Stimulated activated CD4-positive, alpha-beta T cell treated with anti-CD3 and anti-CD28 coated beads, TNF-alpha, amount 100 ng/mL, for 4 hours (primary cell): ENCODE results near the gene PPP1R1A.

Source experiments
- DNase-seq, 3 experiments: peaks; one replicate each; pipeline ENCODE4 v3.0.0-alpha.2; 2020; ENCODE audit warnings: low read depth in 3 of 3

PPP1R1A gene, protein sequence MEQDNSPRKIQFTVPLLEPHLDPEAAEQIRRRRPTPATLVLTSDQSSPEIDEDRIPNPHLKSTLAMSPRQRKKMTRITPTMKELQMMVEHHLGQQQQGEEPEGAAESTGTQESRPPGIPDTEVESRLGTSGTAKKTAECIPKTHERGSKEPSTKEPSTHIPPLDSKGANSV

DNA sequence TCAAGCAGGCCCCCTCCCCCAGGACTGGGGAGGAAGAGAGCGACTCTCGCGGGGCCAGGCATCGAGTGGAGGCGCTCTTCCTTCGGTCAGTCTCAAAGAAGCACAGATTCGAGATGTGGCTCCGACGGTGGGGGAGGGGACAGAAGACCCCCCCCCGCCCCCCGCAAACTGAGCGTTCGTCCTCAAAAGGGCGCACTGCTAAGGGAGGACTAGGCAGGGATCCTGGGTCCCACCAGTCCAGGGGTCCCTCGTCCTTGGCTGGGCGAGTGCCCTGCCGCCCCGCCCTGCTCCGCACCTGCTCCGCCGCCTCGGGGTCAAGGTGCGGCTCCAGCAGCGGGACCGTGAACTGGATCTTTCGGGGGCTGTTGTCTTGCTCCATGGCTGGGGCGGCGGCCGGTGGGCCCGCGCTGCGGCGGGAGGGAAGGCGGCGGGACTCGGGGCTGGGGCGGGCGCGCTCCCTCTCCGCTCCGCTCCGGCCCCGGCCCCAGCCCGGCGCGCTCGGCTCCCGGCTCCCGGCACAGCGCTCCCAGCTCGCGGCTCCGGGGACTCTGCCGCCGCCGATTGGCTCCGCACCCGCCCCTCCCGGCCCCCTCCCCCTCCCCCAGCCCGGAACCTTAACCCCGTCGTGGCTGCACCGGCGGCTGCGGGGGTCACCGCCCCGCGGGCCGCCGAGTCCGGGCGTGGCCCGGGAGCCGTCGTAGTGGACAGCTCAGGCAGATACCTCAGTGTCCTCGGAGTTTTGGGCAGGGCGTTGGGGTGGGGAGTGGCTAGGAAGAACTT lies at the start of gene PPP1R1A:
TSS of gene PPP1R1A (minus strand) at position 550 of the 780 bp plus-strand sequence. CDS start at position 379, 171 bp downstream.
- DNase-seq = no peak

DNA sequence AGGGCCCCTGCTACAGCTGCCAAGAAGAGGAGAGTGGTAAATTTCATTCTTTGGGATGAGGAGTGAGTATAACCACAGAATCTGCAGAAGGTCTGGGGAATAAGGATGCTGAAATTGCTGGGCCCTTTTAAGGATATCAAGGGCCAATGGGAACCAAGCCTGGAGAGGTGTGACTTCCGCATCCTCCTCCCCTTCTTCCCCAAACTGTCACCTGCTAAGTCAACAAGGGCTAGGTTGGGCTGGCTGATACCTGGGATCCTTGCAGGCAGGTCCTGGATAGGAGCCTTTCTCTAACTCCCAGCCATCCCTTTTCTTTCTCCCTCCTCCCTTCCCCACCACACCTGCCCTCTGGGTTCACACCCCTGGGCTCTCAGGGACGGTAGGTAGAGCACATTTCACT lies 46.3 kb upstream of the PPP1R1A start, which contains the start of gene LACRT:
TSS of gene LACRT (minus strand) at position 101 of the 400 bp plus-strand sequence. CDS start at position 47, 54 bp downstream.
- DNase-seq = no peak

DNA sequence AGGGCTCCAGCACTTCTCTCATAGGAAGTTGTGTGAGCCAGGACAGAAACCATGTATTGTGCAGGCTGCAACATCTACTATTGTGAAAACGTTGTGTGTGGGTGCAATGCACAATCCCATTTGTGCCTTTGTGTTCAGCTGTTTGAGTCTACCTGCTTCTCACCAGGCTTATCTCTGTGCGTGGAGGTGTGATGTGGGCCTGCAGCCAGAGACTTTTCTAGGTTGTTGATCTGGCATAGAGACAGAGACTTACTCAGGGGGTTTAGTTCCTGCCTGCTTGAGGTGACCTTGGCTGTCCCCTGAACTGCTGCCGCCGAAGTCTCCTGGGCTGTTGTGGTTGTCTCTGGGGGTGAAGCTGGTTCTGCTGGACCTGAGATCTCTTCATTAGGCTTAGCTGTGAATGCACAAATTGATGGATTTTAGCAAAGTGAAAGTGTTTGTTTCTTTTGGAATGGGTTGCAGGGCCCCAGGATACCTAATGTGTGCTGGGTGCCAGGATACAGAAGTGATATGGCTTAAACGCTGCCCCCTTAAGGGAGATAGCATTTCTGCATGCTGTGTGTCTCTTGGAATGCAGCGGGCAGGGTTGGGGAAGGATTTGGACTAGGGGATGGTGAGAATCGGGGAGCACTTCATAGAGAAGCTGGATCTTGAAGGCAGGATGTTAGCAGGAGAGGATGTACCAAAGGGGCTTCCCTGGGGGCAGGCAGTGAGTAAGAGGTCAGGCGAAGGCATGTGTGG lies 43.7 kb upstream of the PPP1R1A start:
- no peak for DNase-seq

DNA sequence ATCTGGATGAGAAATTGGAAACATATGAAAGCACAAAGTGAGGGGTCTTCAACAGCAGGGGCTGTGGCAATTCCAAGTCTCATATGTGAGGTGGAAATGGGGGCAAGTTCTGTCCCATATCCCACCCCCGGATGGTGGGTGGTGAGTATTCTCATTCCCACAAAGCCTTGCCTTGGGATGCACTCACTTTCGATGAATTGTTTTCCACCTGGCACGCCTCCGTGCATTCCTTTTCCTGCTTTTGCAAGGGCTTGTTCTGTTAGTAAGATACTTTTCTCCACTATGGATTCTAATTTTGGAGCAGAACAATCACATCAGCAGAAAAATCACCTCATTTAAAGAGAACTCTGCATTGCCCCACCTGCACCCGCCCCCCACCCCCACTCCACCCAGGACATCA lies 43.1 kb upstream of the PPP1R1A start:
- DNase-seq = no peak

DNA sequence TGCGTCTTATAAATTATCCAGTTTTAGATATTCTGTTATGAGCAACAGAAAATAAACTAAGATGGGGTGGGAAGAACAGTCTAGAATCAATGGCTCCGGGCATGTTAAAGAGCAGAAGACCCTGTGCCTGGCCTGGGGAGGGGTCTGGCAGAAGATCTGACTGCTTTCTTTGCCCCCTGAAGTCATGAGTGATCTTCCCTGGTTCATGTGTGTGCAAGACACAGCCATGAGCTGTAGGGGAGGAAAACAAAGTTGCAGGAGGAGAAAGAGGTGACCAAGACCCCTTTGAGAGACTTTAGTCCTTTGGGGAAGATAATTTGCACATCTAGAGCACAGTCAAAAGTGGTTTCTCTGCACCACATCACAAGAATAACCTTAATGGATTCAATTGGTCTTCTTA lies 41.5 kb upstream of the PPP1R1A start:
- no peak for DNase-seq

DNA sequence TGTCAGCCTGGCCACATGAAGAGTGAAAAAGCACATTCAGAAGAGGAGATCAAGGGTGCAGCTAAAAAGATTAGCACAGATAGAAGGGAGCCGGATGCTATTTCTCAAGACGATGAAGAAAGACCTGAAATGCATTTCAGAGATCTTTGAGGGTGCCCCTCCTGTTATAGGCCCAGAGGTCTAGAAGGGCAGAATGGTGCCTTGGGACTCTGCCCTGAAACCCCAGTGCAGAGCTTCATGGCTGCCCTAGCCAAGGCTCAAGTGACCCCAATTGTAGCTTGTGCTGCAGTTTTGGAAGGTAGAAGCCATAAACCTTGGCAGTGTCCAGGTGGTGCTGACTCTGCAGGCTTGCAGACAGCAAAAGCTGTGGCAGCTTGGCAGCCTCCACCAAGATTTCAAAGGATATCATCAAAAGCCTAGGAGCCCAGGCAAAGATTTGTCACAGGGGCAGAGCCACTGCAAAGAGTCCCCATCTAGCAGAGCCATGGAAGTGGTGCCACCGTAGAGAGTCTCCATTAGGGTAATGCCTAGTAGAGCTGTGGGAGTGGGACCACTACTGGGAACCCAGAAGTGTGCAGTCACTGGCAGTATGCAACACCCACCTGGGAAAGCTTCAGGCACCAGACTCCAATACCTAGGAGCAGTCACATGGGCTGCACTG lies 39.9 kb upstream of the PPP1R1A start:
- DNase-seq = no peak

DNA sequence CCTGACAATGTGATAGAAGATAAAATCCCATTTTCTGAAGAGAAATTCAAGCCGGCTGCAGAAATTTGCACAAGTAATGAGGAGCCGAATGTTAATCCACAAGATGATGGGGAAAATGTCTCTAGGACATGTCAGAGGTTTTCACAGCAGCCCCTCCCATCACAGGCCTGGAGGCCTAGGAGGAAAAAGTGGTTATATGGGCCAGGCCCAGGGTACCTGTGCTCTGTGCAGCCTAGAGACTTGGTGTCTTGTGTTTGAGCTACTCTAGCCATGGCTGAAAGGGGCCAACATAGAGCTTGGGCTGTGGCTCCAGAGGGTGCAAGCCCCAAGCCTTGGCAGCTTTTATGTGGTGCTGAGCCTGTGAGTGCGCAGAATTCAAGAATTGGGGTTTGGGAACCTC lies 38.8 kb upstream of the PPP1R1A start:
- DNase-seq = no peak

DNA sequence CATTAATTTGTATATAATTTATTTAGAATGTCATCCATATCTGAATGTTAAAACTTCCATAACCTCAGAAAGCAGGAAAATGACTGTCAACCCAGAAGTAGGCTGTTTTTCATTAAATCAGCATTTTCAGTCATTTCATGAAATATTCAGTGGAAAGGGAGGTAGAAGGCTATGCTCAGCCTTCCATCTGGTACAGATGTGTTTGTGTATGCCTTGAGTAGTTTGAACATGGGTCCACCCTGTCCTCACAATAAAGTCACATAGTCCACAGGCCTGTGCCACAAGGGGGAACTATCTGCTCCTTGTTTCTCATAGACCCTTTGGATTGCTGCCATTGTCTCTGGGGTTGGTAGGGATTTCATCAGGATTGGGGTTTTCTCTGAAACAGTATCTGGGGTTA lies 37.1 kb upstream of the PPP1R1A start:
- no peak for DNase-seq

DNA sequence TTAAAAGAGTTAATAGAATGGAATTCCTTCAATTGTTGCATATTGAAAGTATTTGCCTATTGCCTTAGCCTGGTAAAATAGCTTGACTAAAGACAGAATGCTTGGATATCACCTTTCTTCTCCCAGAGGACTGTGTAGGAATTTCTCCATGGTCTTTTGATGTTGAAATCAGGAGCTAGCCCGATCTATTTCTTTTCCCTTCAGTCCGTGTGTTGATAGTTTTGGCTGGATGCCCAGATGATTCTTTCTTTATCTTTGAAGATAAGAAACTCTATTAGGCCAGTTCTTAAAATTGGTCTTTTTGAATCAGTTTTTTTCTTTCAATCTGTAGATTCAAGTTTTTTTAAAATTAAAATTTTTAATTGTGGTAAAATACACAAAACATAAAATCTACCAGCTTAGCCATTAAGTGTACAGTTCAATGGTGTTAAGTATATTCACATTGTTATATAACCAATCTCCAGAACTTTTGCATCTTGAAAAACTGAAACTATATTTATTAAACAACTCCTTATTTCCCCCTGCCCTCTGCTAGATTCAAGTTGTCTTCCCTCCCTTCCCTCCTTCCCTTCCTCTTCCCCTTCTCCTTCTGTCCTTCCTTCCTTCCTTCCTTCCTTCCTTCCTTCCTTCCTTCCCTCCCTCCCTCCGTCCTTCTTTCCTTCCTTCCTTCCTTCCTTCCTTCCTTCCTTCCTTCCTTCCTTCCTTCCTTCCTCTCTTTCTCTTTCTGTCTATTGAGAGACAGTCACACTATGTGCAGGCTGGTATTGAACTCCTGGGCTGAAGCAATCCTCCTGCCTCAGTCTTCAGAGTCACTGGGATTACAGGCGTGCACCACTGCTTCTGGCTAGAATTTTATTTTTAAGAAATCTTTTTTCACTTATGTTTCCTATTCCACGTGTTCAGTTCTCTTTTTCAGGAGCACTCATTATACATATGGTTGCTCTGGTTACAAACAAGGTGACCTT lies 36.1 kb upstream of the PPP1R1A start:
- no peak for DNase-seq

DNA sequence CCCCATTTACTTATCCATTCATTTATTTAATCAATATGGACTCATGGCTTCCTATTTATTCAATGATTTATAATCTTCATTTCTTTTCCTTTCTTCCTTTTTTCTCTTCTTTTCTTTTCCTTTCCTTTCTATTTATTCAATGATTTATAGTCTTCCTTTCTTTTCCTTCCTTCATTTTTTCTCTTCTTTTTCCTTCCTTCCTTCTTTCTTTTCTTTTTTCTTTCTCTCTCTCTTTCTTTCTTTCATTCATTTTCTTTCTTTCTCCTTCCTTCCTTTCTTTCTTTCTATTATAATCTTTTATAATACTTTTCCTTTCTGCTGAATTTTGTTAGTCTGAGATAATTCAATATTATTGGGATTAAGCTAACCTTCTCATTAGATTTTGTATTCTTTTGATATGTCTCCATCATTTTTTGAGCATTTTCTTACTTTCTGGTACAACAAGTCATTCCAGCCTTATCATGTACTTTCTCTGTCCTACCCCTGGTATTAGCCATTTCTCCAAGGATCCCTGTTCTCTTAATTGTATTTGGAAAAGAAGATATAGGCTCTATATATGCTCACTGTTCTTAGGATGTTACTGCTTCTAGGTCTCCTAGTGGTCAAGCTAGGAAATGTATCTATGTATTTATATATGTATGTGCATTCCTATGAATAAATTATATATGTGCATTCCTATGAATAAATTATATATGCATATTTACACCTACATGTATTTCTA lies 34.2 kb upstream of the PPP1R1A start:
- DNase-seq = no peak

DNA sequence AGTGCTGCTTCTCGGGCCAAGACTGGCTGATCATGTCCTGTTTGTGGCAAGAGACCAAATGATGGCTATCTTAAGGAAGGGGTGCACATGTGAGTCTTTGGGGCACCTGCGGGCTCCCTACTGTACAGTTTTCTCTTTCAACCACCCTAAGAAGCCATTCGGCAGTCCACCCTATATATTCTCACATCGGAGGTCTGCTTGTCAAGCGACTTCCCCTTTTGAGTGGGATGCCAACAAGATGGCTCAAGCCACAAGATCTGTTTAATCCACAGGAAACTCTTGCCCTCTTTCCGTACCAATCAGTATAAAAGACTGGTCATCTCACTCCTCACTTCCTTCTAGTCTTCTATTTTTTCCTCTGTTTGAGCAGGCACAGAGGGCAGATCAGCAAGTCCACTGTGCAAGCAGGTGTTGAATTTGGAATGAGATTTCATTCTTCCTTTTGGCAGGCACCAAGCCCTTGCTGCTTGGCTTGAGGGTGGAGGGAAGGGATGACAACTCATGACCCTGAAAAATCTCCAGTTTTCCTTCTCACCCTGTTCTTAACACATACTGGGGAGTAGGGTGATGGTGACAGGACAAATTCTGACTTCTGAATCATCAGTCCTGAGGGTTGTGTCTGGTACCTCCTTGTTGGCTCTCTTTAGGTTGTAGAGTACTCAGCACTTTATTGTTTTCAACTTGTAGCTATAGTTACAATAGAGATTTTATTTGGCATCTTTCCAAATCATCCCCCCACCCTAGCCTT lies 28.6 kb upstream of the PPP1R1A start:
- no peak for DNase-seq

DNA sequence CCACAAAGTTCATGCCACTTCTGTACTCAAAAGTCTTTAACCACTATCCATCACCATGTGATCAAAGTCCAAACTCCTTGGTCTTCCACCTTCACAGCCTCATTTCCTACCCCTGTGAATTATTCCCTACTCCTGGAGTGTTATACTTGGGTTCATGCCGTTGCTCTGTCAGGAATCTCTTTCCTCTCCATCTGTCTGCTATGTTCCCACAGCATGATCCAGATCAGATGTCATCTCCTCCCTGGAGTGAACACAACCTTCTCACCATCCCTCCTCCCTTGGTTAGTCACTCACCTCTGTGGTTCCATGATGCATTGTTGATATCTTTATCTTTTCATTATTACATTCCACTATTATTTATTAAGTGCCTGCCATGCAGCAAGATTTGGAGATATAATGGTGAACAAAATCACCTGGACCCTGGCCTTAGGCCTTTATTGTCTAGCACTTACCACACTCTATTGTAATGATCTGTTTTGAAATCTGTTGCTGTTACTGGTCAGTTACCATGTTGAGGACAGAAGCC lies 23.8 kb upstream of the PPP1R1A start:
- DNase-seq = no peak

DNA sequence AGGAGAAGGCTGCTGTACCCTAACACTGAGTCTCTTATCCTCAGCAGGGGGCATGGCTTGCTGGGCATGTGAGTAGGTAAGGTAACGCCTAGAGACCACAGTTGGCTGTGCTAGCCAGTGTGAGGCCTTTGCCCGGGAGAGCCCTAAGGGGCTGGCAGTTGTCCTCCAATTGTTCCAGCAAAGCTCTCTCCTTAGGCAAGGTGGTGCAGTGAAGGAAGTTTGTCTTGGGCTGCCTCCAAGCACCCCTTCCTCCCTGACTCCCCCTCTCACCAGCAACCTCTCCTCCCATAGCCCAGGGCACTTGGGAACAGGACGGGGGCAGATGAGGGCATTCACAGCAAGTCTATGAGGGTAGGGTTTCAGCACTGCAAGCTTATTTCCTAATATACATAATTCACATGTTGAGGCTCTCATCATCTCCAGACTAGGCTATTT lies 23.3 kb upstream of the PPP1R1A start:
- DNase-seq = no peak

DNA sequence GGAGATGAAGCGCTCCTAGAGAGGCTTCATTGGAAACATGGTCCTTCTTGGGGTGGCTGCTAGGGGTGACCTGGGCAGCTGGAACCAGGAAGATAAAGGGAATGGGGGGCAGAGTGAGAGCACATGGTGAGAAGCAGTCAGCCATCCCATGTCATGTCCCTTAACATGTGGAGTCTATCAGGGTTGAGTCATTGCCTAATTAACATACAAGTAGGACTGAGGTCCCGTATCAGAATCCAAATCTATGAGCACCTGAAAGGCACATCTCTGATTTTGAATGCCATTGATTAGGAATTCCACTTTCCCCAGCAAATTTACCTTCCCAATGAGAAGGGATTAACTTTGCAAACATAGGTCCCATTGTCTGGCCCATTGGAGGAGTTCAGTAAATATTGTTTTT lies 20.3 kb upstream of the PPP1R1A start:
- DNase-seq = no peak

DNA sequence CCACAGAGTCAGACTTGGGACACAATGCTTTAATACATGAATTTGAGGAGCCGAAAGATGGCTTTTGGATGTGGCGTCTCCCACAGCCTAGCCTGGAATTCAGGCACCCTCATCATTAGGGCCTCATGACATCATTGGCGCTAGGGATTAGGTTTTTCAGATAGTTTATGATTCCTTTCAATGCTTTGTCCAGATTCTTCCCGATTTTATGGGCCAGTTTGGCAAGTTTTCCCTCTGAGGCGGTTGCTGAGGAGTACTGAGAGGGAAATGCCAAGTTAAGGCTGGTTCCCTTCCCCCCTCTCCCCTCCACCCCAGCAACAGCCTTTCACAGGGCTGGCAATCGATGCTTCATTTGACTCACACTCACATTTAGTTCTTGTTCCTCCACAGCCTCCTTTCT lies 19.7 kb upstream of the PPP1R1A start:
- DNase-seq = no peak

DNA sequence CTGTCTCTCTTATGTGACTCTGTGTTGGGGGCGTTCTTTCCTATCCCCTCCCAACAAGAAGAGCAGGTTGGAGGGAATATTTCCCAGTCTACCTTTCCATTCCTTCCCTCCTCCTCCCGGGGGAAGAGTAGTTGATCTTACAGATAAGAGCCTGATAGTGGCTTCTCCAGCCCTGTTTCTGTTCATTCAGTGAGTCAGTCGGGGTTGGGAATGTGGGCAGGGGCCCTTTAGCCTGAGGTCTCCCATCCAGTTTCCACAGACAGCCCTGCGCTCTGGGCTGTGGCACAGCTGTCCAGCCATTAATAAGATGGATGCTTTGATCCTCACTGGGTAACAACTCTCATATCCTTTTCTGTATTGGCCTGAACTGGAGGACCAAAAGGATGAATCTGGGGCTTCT lies 18.1 kb upstream of the PPP1R1A start:
- no peak for DNase-seq

DNA sequence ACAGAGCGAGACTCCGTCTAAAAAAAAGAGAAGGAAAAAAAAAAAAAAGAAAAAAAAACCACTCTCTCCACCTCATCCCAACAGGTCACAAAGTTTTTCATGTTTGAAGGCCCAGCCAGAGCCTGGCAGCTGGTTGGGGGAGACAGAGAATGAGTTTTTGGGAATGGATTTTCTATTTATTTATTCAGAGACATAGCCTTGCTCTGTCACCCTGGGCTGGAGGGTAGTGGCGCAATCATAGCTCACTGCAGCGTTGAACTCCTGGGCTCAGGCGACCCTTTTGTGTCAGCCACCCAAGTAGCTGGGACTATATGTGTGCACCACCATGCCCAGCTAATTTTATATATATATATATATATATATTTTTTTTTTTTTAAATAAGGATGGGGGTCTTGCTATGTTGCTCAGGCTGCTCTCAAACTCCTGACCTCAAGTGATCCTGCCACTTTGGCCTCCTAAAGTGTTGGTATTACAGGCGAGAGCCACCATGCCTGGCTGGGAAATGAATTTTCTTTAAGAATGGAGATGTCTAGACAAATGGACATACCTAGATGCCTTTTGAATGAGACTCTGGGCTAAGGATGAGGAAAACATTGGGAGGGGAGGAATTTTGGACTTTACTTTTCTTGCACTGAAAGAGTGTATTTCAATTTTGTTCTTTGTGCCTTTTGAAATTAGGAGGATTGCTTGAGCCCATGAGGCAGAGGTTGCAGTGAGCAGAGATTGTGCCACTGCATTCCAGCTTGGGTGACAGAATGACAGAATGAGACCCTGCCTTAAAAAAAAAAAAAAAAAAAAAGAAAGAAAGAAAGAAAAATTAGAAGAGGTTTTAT lies 16.9 kb upstream of the PPP1R1A start:
- no peak for DNase-seq

DNA sequence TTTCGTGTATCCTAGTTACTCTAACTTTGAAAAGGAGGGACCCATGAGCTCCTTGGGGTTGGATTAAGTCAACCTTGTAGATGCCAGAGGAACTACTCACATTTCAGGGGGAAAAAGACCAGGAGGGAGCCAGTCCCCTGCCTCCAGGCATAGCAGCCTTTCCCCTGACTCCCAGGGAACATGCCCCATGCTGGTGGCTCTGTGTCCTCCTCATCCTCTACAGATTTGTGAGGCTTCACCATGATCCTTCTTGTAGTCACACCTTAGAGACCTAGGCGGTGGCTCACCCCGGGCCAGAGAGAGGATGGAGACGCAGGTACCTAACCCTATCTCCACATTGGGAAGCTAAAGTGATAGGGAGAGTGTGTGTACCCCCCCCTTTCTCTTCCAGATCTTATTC lies 16.0 kb upstream of the PPP1R1A start:
- DNase-seq = no peak
